Measurements from ENCODE around the gene SOX21. TPM values are rescaled to one million over a fixed set of nuclear protein-coding genes. Genes with fewer than 3 reads are reported as not detected.

SOX21 gene
- total RNA-seq, 4 donors from 2014 or later, result not detected

DNA sequence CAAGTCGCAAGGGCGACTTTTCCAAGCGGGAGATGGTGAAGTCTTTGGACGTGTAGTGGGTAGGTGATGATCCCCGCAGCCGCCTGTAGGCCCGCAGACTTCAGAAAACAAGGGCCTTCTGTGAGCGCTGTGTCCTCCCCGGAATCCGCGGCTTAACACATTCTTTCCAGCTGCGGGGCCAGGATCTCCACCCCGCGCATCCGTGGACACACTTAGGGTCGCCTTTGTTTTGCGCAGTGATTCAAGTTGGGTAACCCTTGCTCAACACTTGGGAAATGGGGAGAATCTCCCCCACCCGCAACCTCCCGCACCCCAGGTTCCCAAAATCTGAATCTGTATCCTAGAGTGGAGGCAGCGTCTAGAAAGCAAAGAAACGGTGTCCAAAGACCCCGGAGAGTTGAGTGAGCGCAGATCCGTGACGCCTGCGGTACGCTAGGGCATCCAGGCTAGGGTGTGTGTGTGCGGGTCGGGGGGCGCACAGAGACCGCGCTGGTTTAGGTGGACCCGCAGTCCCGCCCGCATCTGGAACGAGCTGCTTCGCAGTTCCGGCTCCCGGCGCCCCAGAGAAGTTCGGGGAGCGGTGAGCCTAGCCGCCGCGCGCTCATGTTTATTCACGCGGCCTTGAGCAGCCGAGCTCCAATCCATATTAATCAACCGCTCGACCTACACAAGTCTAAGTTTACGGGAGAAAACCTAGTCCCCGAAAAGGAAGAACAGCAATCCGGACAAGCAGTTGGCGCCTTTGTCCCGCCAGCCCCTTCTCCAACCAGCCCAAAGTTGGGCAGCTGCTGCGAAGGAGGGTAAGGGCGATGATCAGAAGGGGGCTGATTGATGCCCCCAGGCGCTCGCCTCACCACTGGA lies 9.9 kb downstream of the SOX21 start:
- TF ChIP-seq CTCF (IDR thresholded peaks at IDR 0.05; ENCODE audit: low read depth), result no peak

- no peak for TF ChIP-seq CTCF (IDR thresholded peaks at IDR 0.05; ENCODE audit: low read depth)
Observed at GRCh38 chr13:94701313-94702180, 10.8 kb downstream of the SOX21 start.

GRCh38 chr13:94700536-94700935 lies 11.8 kb downstream of the SOX21 start:
- no peak for TF ChIP-seq CTCF (IDR thresholded peaks at IDR 0.05; ENCODE audit: low read depth)

DNA sequence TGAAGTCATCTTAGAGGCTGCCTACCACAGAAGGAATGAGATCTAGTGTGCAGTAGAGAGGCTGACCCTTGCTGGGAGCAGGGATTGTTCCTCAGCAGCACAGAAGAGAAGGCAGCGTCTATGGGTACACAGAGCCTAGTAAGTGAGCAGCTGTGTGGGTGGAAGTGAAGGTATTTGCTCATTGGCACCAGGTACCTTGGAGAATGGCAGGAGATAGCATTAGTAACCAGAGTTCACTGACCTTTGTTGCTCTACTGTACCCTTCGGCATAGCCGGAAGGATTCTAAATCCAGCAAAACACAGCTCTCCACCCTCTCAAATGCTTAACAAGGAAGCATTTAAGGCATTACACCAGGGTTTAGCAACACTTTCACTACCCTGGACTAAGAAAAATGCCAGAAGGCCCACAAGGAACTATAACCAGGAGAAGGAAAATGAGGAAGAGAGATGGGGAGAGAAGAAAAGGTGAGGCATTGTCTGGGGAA lies 12.3 kb downstream of the SOX21 start:
- no peak for TF ChIP-seq CTCF (IDR thresholded peaks at IDR 0.05; ENCODE audit: low read depth)

GRCh38 chr13:94696171-94696570 lies 16.2 kb downstream of the SOX21 start:
- TF ChIP-seq CTCF (IDR thresholded peaks at IDR 0.05; ENCODE audit: low read depth), result no peak

DNA sequence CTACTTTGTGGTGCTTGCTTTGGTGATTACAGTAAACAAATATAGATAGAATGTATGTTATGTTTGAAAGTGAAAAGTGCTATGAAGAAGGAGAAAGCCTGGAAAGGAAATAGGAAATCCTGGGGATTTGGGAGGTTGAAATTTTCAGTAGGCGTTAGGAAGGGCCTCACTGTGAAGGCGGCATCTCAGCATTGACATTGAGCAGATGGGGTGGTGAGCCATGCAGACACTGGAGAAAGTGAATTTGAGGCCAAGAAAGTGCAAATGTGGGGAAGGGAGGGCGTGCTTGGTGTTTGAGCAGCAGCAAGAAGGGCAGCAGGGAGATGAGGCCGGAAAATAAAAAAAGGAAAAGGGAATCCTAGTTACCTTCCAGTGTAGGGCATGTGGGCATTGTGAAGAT lies 20.3 kb downstream of the SOX21 start:
- TF ChIP-seq CTCF (IDR thresholded peaks at IDR 0.05; ENCODE audit: low read depth), result no peak

DNA sequence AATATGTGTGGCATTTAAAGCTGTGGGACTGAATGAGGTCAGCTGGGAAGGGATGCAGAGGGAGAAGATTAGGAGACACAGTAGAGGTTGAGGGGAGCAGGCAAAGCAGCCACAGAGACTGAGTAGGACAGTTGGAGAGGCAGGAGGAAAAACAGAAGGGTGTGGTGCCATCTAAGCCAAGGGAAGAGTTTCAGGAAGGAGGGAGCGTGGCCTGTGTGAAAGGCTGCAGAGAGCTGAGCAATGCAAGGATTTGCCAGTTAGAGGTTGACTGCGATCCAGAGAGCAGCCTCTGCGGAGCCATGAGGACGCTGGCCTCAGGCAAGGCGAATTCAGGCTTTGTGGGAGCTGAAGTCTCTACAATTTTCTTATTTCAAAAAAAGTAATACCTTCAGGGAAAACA lies 28.9 kb downstream of the SOX21 start:
- TF ChIP-seq CTCF (IDR thresholded peaks at IDR 0.05; ENCODE audit: low read depth), result no peak
